Duodenal mucosa (tissue), 2 donors: ENCODE measurements around the gene KIF4A.
"Not testable (repeated sequence)": the region's sequence is repeated elsewhere in the genome, so short reads cannot be mapped to it uniquely, and the experiment has no call there.

Experiments
- H3K27ac ChIP-seq: one replicate; pipeline ENCODE4 v1.7.0; 2013; ENCODE audit warnings: low read depth, low read length
- H3K27me3 ChIP-seq, 2 donors: one replicate each; pipeline ENCODE4 v1.7.0; 2013; ENCODE audit warnings: low read length in 2 of 2, control low read depth in 1 of 2; ENCODE audit not compliant: insufficient read depth in 2 of 2, control insufficient read depth in 1 of 2
- H3K36me3 ChIP-seq, 2 donors: one replicate each; pipeline ENCODE4 v1.7.0; 2013; ENCODE audit warnings: low read length in 2 of 2, control low read depth in 1 of 2; ENCODE audit not compliant: insufficient read depth in 2 of 2, control insufficient read depth in 1 of 2
- H3K4me1 ChIP-seq, 2 donors: one replicate each; pipeline ENCODE4 v1.7.0; 2013; ENCODE audit warnings: low read length in 2 of 2, control low read depth in 1 of 2; ENCODE audit not compliant: insufficient read depth in 2 of 2, control insufficient read depth in 1 of 2
- H3K4me3 ChIP-seq, 2 donors: one replicate each; pipeline ENCODE4 v1.7.0; 2013; ENCODE audit warnings: low read length in 2 of 2, low read depth in 1 of 2
- H3K9ac ChIP-seq, 2 donors: one replicate each; pipeline ENCODE4 v1.7.0; 2013; ENCODE audit warnings: low read length in 2 of 2, low read depth in 1 of 2
- H3K9me3 ChIP-seq, 2 donors: one replicate each; pipeline ENCODE4 v1.7.0; 2013; ENCODE audit warnings: low read length in 2 of 2, control low read depth in 1 of 2; ENCODE audit not compliant: control insufficient read depth in 1 of 2

The KIF4A gene

DNA sequence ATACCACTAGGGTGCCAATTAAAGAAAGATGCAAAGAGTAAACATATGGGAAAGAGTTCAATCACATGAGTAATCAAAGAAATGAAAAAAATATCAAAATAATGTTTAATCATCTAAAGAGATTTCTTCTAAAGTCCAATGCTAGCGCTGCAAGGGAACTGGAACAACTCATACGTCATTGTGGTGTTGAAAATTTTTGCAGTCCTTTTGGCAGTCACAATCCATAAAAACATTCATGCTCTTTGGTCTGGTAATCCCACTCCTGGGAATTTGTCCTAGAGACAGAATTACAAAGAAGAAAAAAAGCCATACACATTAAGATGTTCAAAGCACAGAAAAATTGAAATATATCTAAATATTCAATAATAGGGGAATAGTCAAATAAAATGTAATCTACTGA, 34.5 kb upstream of the KIF4A start:
- Histone ChIP-seq H3K4me3 (no peak overlapping the region), H3K9ac (no peak overlapping the region), H3K36me3 (no peaks in the 10 kb centered on the region), H3K27me3 (no peaks in the 10 kb centered on the region), H3K9me3 (no peaks in the 10 kb centered on the region), H3K27ac (no peak overlapping the region), H3K4me1 (no peaks in the 10 kb centered on the region)

DNA sequence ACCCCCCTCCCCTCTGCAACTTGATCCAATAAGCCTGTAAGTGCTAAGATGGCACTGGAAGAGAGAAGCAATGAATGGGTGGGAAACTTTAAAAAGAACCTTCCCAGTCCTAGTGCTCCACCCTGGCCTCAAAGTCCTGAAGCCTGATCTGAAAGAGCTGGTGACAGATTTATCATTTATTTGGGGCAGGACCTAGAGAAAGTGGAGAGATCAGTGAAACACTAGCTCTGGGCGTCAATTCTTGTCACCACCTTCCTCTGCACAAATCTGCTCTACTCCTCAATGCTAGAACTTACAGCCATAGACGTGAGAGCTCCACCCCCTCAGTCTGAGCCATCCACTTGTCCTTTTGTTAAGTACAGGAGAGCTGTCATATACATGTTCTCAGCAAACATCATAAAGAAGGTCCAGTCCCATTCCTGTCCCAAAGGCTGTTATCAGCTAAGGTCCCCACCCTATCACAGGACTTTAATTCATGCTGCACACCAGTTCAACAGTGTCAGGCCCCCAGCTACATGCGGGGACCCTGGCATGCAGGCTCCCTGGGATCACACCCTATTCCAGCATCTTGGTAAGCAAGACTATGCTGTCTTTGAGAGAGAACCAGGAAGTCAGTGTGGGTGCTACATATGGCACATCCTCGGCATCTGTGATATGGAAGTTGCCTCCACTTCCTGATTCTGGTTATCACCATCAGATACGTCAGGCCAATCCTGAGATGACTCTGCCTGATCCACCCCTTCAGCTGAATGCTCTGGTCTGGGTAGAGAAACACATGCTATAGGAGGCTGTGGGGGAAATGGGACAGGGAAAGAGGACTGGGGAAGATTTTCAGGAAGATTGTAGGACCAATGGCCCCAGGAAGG, 32.2 kb upstream of the KIF4A start:
- Histone ChIP-seq H3K4me1 (no peaks in the 10 kb centered on the region), H3K27ac (no peak overlapping the region), H3K36me3 (no peaks in the 10 kb centered on the region), H3K27me3 (no peaks in the 10 kb centered on the region), H3K9ac (no peak overlapping the region), H3K9me3 (no peaks in the 10 kb centered on the region), H3K4me3 (no peak overlapping the region)

DNA sequence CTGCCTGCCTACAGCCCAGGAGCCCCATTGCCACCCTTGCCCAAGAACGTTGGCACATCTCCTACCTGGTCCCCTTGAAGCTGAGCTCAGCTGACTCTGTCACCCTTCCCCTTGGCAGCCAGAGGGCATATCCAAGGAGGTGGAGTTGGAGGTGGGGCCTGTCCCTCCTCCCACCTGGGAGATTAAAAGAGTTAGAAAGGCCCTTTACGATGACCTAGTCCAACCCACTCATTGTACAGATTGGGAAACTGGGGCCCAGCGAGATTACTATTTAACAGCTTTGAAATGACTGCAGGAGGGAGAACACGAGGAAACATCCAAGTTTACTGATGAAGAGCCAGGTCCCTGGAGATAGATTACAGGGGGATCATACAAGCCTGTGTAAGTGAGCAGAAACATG, 29.8 kb upstream of the KIF4A start, which contains the start of gene P2RY4:
Gene P2RY4, minus strand, starts transcription at position 101 of the 400 bp plus-strand sequence. CDS start 580 bp downstream, outside the sequence.
- no peaks in the 10 kb centered on the region for H3K36me3 ChIP-seq
- no peaks in the 10 kb centered on the region for H3K27me3 ChIP-seq
- H3K9me3 ChIP-seq, result no peaks in the 10 kb centered on the region
- H3K9ac ChIP-seq, result no peak within 1 kb of the TSS
- H3K4me1 ChIP-seq, result no peaks in the 10 kb centered on the region
- H3K4me3 ChIP-seq, result no peak within 1 kb of the TSS
- no peak within 1 kb of the TSS for H3K27ac ChIP-seq

DNA sequence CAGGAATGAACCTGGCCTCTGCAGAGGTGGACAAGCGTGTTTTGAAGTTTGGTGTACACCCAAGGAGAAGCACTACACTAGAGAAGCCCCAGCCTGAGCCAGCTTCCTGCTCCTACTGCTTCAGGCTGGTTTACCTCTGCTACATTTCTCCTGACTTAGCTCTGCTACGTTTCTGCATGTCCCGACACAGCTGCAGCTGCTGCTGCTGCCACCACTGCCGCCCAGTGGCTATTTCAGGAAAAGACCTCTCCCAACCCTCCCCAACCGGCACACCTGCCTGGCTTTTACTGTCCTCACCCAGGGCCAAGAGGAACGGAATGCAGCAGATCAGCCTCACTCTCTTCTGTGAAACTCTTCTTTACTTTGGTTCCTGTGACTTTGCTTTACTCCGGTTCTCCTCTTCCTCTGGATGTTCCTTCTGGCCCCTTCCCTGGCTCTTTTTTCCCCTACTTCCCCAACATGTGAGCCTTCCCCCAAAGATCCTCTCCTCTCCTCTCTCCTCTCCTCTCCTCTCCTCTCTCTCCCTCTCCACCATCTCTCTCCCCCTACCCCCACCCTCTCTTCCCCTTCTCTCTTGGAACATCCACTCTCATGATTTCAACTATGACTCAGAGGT, 26.8 kb upstream of the KIF4A start:
- Histone ChIP-seq H3K4me3 (no peak overlapping the region), H3K4me1 (no peaks in the 10 kb centered on the region), H3K27ac (no peak overlapping the region), H3K27me3 (no peaks in the 10 kb centered on the region), H3K36me3 (no peaks in the 10 kb centered on the region), H3K9ac (no peak overlapping the region), H3K9me3 (no peaks in the 10 kb centered on the region)

DNA sequence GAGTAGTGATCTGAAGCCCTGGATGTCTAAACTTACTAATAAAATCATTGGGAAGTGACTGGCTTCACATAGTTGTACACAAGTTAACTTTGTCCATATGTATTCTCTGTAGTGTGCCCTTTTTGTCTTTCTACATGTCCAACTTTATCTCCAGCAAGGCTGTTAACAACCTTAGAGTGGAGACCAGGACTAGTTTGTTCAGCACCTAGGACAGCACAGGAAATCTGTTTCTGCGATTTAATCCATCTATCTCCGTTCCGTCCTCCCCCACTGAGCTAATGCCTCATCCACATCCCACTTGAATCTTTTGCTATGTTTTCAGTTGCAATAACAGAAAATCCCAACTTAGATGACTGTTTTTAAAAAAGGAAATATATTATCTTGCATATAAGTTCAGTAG, 25.1 kb upstream of the KIF4A start:
- no peak overlapping the region for H3K4me3 ChIP-seq
- no peak overlapping the region for H3K27ac ChIP-seq
- no peaks in the 10 kb centered on the region for H3K36me3 ChIP-seq
- no peak overlapping the region for H3K9ac ChIP-seq
- H3K9me3 ChIP-seq, result no peaks in the 10 kb centered on the region
- H3K27me3 ChIP-seq, result no peaks in the 10 kb centered on the region
- no peaks in the 10 kb centered on the region for H3K4me1 ChIP-seq

DNA sequence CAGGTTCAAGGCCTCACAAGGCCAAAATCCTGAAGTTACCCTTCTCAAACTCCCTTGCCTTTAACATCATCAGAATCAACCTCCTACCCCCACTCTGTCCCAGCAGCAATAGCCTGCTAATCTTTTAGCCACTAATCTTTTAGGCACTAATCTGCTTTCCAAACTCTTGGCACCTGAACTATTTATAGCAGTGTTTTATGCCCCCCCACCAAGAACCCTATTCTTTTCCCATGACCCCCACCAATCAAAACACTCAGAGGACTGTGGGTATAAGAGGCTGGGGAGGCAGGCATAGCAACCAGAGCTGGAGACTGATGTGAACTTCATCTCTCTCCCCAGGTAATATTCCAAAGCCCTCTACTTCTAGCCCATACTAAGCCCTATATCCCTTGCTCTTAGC, 21.9 kb upstream of the KIF4A start, which contains the start of gene ARR3:
Gene ARR3, plus strand, starts transcription at position 301 of the 400 bp plus-strand sequence. CDS start 1,052 bp downstream, outside the sequence.
- H3K27ac ChIP-seq, result no peak within 1 kb of the TSS
- no peaks in the 10 kb centered on the region for H3K36me3 ChIP-seq
- H3K4me3 ChIP-seq, result no peak within 1 kb of the TSS
- no peaks in the 10 kb centered on the region for H3K9me3 ChIP-seq
- H3K4me1 ChIP-seq, result no peaks in the 10 kb centered on the region
- H3K9ac ChIP-seq, result no peak within 1 kb of the TSS
- H3K27me3 ChIP-seq, result no peaks in the 10 kb centered on the region

DNA sequence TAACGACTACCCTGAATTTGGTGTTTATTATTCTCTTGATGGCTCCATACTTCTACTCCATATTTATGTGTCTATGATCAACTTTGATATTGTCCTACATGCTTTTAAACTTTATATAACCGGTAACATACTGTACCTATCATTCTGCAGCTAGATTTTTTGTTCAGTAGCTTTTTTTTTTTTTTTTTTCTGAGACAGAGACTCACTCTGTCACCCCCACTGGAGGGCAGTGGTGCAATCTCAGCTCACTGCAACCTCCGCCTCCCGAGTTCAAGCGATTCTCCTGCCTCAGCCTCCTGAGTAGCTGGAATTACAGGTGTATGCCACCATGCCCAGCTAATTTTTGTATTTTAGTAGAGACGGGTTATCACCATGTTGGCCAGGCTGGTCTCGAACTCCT, 15.9 kb upstream of the KIF4A start:
- H3K27ac ChIP-seq, H3K9me3 ChIP-seq, H3K4me3 ChIP-seq, H3K9ac ChIP-seq, H3K27me3 ChIP-seq, H3K36me3 ChIP-seq, H3K4me1 ChIP-seq: not testable (repeated sequence)

DNA sequence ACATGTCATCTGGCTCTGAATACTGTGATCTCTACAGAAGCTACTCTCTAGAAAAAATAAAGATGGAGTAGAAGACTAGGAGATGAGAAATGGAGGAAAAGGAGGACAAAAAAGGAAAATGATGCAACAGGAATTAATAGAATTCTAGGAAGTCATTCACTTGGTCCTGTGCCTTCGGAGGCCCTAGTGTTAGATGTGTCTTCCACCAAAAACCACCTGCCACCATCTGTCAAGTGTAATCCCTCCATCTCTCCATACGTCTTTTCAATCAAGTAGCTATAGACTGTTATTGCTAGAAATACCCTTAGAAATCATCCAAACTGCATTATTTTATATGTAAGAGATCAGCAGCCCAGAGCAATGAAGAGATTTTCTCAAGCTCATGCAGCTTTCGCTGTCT, 10.8 kb upstream of the KIF4A start:
- H3K9ac ChIP-seq, result no peak overlapping the region
- H3K9me3 ChIP-seq, result no peaks in the 10 kb centered on the region
- H3K4me3 ChIP-seq, result no peak overlapping the region
- H3K36me3 ChIP-seq, result no peaks in the 10 kb centered on the region
- no peak overlapping the region for H3K27ac ChIP-seq
- no peaks in the 10 kb centered on the region for H3K4me1 ChIP-seq
- H3K27me3 ChIP-seq, result no peaks in the 10 kb centered on the region

DNA sequence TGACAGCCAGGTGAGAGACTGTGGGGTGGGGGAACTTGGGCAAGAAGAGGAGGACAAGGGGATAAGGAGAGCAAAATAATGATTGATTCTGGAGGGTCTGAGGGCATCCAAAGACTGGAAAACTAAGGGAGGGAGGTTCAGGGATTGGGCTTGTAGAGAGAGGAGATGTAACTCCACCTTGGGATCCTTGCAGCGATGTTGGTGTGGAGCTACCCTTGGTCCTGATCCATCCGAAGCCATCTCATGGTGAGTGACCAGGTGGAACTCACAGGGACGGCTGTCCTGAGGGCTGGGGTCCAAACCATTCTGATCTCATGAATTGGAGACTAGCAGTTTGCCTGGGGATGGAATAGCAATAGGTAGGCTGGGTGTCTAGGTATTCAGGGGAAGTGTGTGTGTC, 9.3 kb upstream of the KIF4A start:
- no peak overlapping the region for H3K4me3 ChIP-seq
- no peak overlapping the region for H3K27ac ChIP-seq
- H3K9ac ChIP-seq, result no peak overlapping the region
- H3K27me3 ChIP-seq, result no peaks in the 10 kb centered on the region
- H3K36me3 ChIP-seq, result peaks cover 0 to 3% of the 10 kb centered on the region in 2 donors
- no peaks in the 10 kb centered on the region for H3K4me1 ChIP-seq
- H3K9me3 ChIP-seq, result no peaks in the 10 kb centered on the region

DNA sequence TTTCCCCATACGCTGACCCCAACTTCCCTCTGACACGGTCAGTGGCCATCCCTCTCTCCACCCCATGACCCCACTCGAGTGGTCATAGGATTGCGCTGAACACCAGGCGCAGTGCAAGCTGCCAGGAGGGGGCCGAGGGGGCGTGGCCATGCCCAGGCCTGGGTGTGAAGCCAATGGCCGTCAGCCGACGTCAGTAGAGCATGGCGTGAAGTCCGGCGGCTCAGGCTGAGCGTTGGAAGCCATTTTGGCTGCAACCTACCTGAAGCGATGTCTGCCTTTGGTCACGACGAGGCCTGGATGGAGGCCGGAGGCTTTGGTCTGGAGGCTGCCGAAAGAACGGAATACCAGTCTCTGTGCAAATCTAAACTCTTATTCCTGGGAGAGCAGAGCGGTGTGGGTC, 8.0 kb upstream of the KIF4A start, which contains the start of gene RAB41:
Gene RAB41, plus strand, starts transcription at position 222 of the 400 bp plus-strand sequence. Its CDS starts 46 bp downstream, at position 268.
- H3K36me3 ChIP-seq, result peaks cover 5 to 10% of the 10 kb centered on the region in 2 donors
- H3K27ac ChIP-seq, result no peak within 1 kb of the TSS
- no peaks in the 10 kb centered on the region for H3K4me1 ChIP-seq
- no peaks in the 10 kb centered on the region for H3K9me3 ChIP-seq
- no peak within 1 kb of the TSS for H3K4me3 ChIP-seq
- H3K9ac ChIP-seq, result no peak within 1 kb of the TSS
- H3K27me3 ChIP-seq, result no peaks in the 10 kb centered on the region
